Neuronal stem cell (in vitro differentiated cells): ENCODE measurements around the gene USP36.
A peak's percentile ranks its signal among the peaks of the same experiment; 100 is the strongest.

Source experiments
- DNase-seq: peaks from one replicate; pipeline ENCODE4 v3.0.0-alpha.2; 2013; ENCODE audit warnings: low spot score
- H2AFZ ChIP-seq: one replicate; pipeline ENCODE4 v1.6.1; 2013; ENCODE audit warnings: mild to moderate bottlenecking, low read length, inconsistent platforms
- H2AK5ac ChIP-seq: 2 replicates; pipeline ENCODE4 v1.6.1; 2013; ENCODE audit warnings: low read depth, mild to moderate bottlenecking, inconsistent platforms, low read length, moderate library complexity, mixed read lengths
- H2BK120ac ChIP-seq: 2 replicates; pipeline ENCODE4 v1.6.1; 2013; ENCODE audit warnings: low read depth, mild to moderate bottlenecking, inconsistent platforms, low read length, moderate library complexity, mixed read lengths
- H2BK12ac ChIP-seq: one replicate; pipeline ENCODE4 v1.6.1; 2013; ENCODE audit warnings: low read length, inconsistent platforms
- H2BK15ac ChIP-seq: 2 replicates; pipeline ENCODE4 v1.6.1; 2013; ENCODE audit warnings: mild to moderate bottlenecking, low read length, inconsistent platforms, mixed read lengths
- H2BK5ac ChIP-seq: one replicate; pipeline ENCODE4 v1.6.1; 2013; ENCODE audit warnings: inconsistent platforms, mild to moderate bottlenecking, low read length, moderate library complexity
- H3K14ac ChIP-seq: one replicate; pipeline ENCODE4 v1.6.1; 2013; ENCODE audit warnings: low read length, inconsistent platforms
- H3K18ac ChIP-seq: 2 replicates; pipeline ENCODE4 v1.6.1; 2013; ENCODE audit warnings: low read length, inconsistent platforms
- H3K23ac ChIP-seq: 2 replicates; pipeline ENCODE4 v1.6.1; 2013; ENCODE audit warnings: low read depth, mild to moderate bottlenecking, mixed read lengths, low read length, inconsistent platforms; ENCODE audit not compliant: poor library complexity
- H3K27ac ChIP-seq: replicated peaks from 3 replicates; pipeline ENCODE4 v1.5.1; 2013; ENCODE audit warnings: low read length, inconsistent platforms
- H3K27me3 ChIP-seq, 3 experiments: 2 replicates each; pipeline ENCODE4 v1.6.1; 2013; ENCODE audit warnings: low read length in 3 of 3, mild to moderate bottlenecking in 2 of 3, inconsistent platforms in 1 of 3, low read depth in 1 of 3, mixed read lengths in 1 of 3, moderate library complexity in 1 of 3; ENCODE audit not compliant: control insufficient read depth in 3 of 3, insufficient read depth in 3 of 3
- H3K36me3 ChIP-seq, 2 donors: replicated peaks in 1 of 2; 2 replicates each; pipeline ENCODE4 v1.6.1; 2013; ENCODE audit warnings: low read length in 2 of 2; ENCODE audit not compliant: control insufficient read depth in 2 of 2, insufficient read depth in 2 of 2
- H3K4ac ChIP-seq: 2 replicates; pipeline ENCODE4 v1.6.1; 2013; ENCODE audit warnings: inconsistent platforms, mild to moderate bottlenecking, low read length, moderate library complexity
- H3K4me1 ChIP-seq, 2 donors: 1 replicate in 1 of 2; 2 replicates in 1 of 2; pipeline ENCODE4 v1.6.1; 2013; ENCODE audit warnings: low read length in 2 of 2, low read depth in 1 of 2; ENCODE audit not compliant: control insufficient read depth in 2 of 2, insufficient read depth in 1 of 2
- H3K4me2 ChIP-seq: one replicate; pipeline ENCODE4 v1.6.1; 2013; ENCODE audit warnings: mild to moderate bottlenecking, low read length, inconsistent platforms; ENCODE audit not compliant: insufficient read depth, poor library complexity, severe bottlenecking
- H3K4me3 ChIP-seq, 2 donors: 2 replicates each; pipeline ENCODE4 v1.5.1; 2013; ENCODE audit warnings: low read length in 2 of 2, mild to moderate bottlenecking in 2 of 2, inconsistent platforms in 1 of 2, moderate library complexity in 1 of 2
- H3K79me1 ChIP-seq: one replicate; pipeline ENCODE4 v1.6.1; 2013; ENCODE audit warnings: low read depth, mild to moderate bottlenecking, inconsistent platforms, low read length, moderate library complexity
- H3K9ac ChIP-seq: one replicate; pipeline ENCODE4 v1.6.1; 2013; ENCODE audit warnings: mild to moderate bottlenecking, low read depth, low read length, inconsistent platforms; ENCODE audit not compliant: poor library complexity
- H3K9me3 ChIP-seq, 2 donors: replicated peaks in 1 of 2; 2 replicates each; pipeline versions ENCODE3 to v1.6.1; 2013; ENCODE audit warnings: low read length in 2 of 2, mild to moderate bottlenecking in 2 of 2, inconsistent platforms in 1 of 2, low read depth in 1 of 2, mixed read lengths in 1 of 2, moderate library complexity in 1 of 2; ENCODE audit not compliant: control insufficient read depth in 2 of 2, insufficient read depth in 1 of 2
- H4K8ac ChIP-seq: one replicate; pipeline ENCODE4 v1.6.1; 2013; ENCODE audit warnings: low read depth, mild to moderate bottlenecking, inconsistent platforms, low read length, moderate library complexity
- H4K91ac ChIP-seq: one replicate; pipeline ENCODE4 v1.6.1; 2013; ENCODE audit warnings: low read length, low read depth, mild to moderate bottlenecking, inconsistent platforms; ENCODE audit not compliant: poor library complexity
- WGBS, 2 donors: extraction: QIAGEN DNeasy Blood & Tissue Kit; methylation state at CpG; one replicate each; pipeline ENCODE4 v1.1.7; 2013; ENCODE audit warnings: missing lambda C conversion rate in 2 of 2, mixed read lengths in 1 of 2; ENCODE audit not compliant: insufficient read length in 2 of 2, insufficient replicate concordance in 1 of 2; ENCODE audit errors: extremely low coverage in 2 of 2; 5-methylcytosine and 5-hydroxymethylcytosine counted together

The USP36 gene

GRCh38 chr17:78886954-78887353 lies 46.3 kb upstream of the USP36 start:
- no peak overlapping the region for H3K23ac ChIP-seq
- H2BK15ac ChIP-seq = no peak overlapping the region
- no peak overlapping the region for H3K9ac ChIP-seq
- peaks cover 32 to 34% of the 10 kb centered on the region in 2 donors for H3K4me1 ChIP-seq
- peaks cover 7% of the 10 kb centered on the region for H3K79me1 ChIP-seq
- H3K27ac ChIP-seq = no peak overlapping the region
- no peak overlapping the region for H4K91ac ChIP-seq
- H3K14ac ChIP-seq = no peak overlapping the region
- no peak overlapping the region for H3K4me2 ChIP-seq
- no peak overlapping the region for H2BK5ac ChIP-seq
- H3K18ac ChIP-seq = peak overlapping the region; percentile 35
- no peaks in the 10 kb centered on the region for H3K9me3 ChIP-seq
- H3K4me3 ChIP-seq = no peak overlapping the region
- H3K27me3 ChIP-seq = no peaks in the 10 kb centered on the region
- H3K4ac ChIP-seq = no peak overlapping the region
- DNase-seq = no peak
- no peak overlapping the region for H2BK120ac ChIP-seq
- no CpG with 5 or more reads among the region's 12 CpGs for whole genome bisulfite sequencing, 2 donors
- H4K8ac ChIP-seq = no peak overlapping the region
- H2AK5ac ChIP-seq = no peak overlapping the region
- no peak overlapping the region for H2BK12ac ChIP-seq
- no peak overlapping the region for H2AFZ ChIP-seq
- peaks cover 0 to 2% of the 10 kb centered on the region in 2 donors for H3K36me3 ChIP-seq

- no peak overlapping the region for H4K8ac ChIP-seq
- H2BK15ac ChIP-seq = peak overlapping the region; percentile 59
- H3K9ac ChIP-seq = no peak overlapping the region
- peak overlapping the region; percentile 91 for H2BK5ac ChIP-seq
- H2AFZ ChIP-seq = no peak overlapping the region
- no peak overlapping the region for H3K14ac ChIP-seq
- no peak for DNase-seq
- H3K36me3 ChIP-seq = peaks cover 0 to 4% of the 10 kb centered on the region in 2 donors
- peak overlapping the region; percentile 76 for H3K23ac ChIP-seq
- H2BK120ac ChIP-seq = no peak overlapping the region
- no peak overlapping the region for H3K4ac ChIP-seq
- H3K27ac ChIP-seq = no peak overlapping the region
- H3K4me1 ChIP-seq = peaks cover 26 to 36% of the 10 kb centered on the region in 2 donors
- H3K27me3 ChIP-seq = no peaks in the 10 kb centered on the region
- H3K4me3 ChIP-seq = no peak overlapping the region
- peaks cover 13% of the 10 kb centered on the region for H3K79me1 ChIP-seq
- peak overlapping the region; percentile 88 for H2AK5ac ChIP-seq
- no peak overlapping the region for H4K91ac ChIP-seq
- no peak overlapping the region for H3K4me2 ChIP-seq
- no peak overlapping the region for H2BK12ac ChIP-seq
- no peaks in the 10 kb centered on the region for H3K9me3 ChIP-seq
- peak overlapping the region; percentile 97 for H3K18ac ChIP-seq
- no CpG with 5 or more reads among the region's 8 CpGs for WGBS, 2 donors
These were observed 45.3 kb upstream of the USP36 start for GRCh38 chr17:78885956-78886355.

- Histone ChIP-seq H3K9me3 (no peaks in the 10 kb centered on the region), H3K4me2 (no peak overlapping the region), H2BK5ac (peak overlapping the region; percentile 91), H3K27ac (peak overlapping the region; percentile 99), H3K18ac (peak overlapping the region; percentile 97), H3K79me1 (peaks cover 14% of the 10 kb centered on the region), H3K4me3 (no peak overlapping the region), H3K36me3 (peaks cover 2 to 4% of the 10 kb centered on the region in 2 donors), H2AFZ (no peak overlapping the region), H3K9ac (no peak overlapping the region), H2BK15ac (peak overlapping the region; percentile 59), H3K4ac (peak overlapping the region; percentile 71), H3K27me3 (no peaks in the 10 kb centered on the region), H2AK5ac (peak overlapping the region; percentile 88), H4K91ac (peak overlapping the region; percentile 18), H3K14ac (no peak overlapping the region), H2BK12ac (peak overlapping the region; percentile 82), H2BK120ac (no peak overlapping the region), H3K23ac (peak overlapping the region; percentile 76), H4K8ac (peak overlapping the region; percentile 45), H3K4me1 (peaks cover 26 to 37% of the 10 kb centered on the region in 2 donors)
- no CpG with 5 or more reads among the region's 24 CpGs for WGBS, 2 donors
- no peak for DNase-seq
These were observed 44.5 kb upstream of the USP36 start for GRCh38 chr17:78884876-78885667.

DNA sequence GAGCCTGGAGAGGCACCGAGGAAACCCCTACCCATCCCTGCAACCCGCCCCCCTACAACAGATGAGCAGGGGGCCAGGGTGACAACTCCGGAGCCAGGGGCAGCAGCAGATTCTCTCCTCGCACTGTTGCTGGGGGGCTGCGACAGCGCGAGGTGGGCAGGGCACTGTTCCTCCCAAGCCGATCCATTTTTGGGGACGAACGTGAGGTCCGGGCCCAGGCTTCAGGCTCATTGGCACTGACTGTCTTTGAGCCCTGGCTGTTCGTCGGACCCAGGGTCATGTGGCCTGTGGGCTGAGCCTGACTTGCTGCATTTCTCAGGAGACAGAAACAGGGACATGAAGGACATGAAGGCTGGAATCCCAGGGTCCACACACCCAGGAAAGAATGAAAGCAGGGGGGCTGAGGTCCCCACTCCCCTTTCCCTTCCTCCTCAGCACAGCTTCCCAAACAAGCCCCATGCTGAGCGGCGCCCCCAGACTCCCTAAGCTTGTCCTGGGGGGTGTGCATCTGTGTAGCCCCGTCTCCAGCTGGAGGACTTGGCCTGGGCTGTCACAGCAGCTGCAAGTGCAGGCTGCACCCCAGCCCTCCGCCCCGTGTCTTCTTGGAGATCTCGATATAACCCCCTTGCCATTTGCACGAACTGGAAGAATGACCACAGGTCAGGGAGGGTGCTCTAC lies 43.7 kb upstream of the USP36 start:
- H3K4me1 ChIP-seq = peaks cover 26 to 40% of the 10 kb centered on the region in 2 donors
- H3K79me1 ChIP-seq = peaks cover 17% of the 10 kb centered on the region
- peak overlapping the region; percentile 58 for H4K8ac ChIP-seq
- H3K9me3 ChIP-seq = no peaks in the 10 kb centered on the region
- peak overlapping the region; percentile 90 for H4K91ac ChIP-seq
- peak overlapping the region; percentile 99 for H3K27ac ChIP-seq
- H3K18ac ChIP-seq = peak overlapping the region; percentile 97
- peak overlapping the region; percentile 91 for H2BK5ac ChIP-seq
- peak overlapping the region; percentile 59 for H2BK12ac ChIP-seq
- peak overlapping the region; percentile 96 for H3K4ac ChIP-seq
- peaks cover 5 to 6% of the 10 kb centered on the region in 2 donors for H3K36me3 ChIP-seq
- peak overlapping the region; percentile 59 for H2BK15ac ChIP-seq
- H2AFZ ChIP-seq = peak overlapping the region; percentile 74
- no peak for DNase-seq
- no peak overlapping the region for H3K23ac ChIP-seq
- peak overlapping the region; percentile 54 for H3K4me2 ChIP-seq
- peak overlapping the region; percentile 3 for H2BK120ac ChIP-seq
- no peaks in the 10 kb centered on the region for H3K27me3 ChIP-seq
- no CpG with 5 or more reads among the region's 20 CpGs for WGBS, 2 donors
- peak overlapping the region; percentile 5 to 34 for H3K4me3 ChIP-seq
- peak overlapping the region; percentile 88 for H2AK5ac ChIP-seq
- peak overlapping the region; percentile 73 for H3K14ac ChIP-seq
- peak overlapping the region; percentile 82 for H3K9ac ChIP-seq
